HepG2 (cell line): ENCODE measurements around the gene CHCHD6. TPM values are rescaled to one million over a fixed set of nuclear protein-coding genes. Genes with fewer than 3 reads are reported as not detected.

Experiments
- ARHGAP35 ChIP-seq: sonication (generic); formaldehyde crosslinking; IDR thresholded peaks from 2 replicates; pipeline ENCODE4 v1.9.0; 2022; ENCODE audit warnings: mild to moderate bottlenecking, inconsistent platforms, moderate library complexity, missing genetic modification reagents, borderline replicate concordance
- CTCF ChIP-seq: sonication (generic); formaldehyde crosslinking; IDR thresholded peaks from 2 replicates; pipeline ENCODE4 v1.5.0; 2020; ENCODE audit warnings: mild to moderate bottlenecking, missing genetic modification reagents, moderate library complexity
- DMAP1 ChIP-seq: IDR thresholded peaks from 2 replicates; pipeline ENCODE4 v1.6.1; 2016
- FUBP1 ChIP-seq: sonication (generic); formaldehyde crosslinking; IDR thresholded peaks from 2 replicates; pipeline ENCODE4 v1.5.1; 2020; ENCODE audit warnings: missing genetic modification reagents, mild to moderate bottlenecking, borderline replicate concordance
- HIVEP1 ChIP-seq: sonication (generic); formaldehyde crosslinking; IDR thresholded peaks from 2 replicates; pipeline ENCODE4 v1.4.0; 2020; ENCODE audit warnings: mild to moderate bottlenecking, missing genetic modification reagents
- KAT2B ChIP-seq: fragments of 150-350 bp; IDR thresholded peaks from 2 replicates; pipeline ENCODE4 v1.6.1; 2014; ENCODE audit warnings: low read depth, low read length, borderline replicate concordance
- PHF20 ChIP-seq: sonication (generic); formaldehyde crosslinking; IDR thresholded peaks from 2 replicates; pipeline ENCODE4 v1.5.0; 2020; ENCODE audit warnings: mild to moderate bottlenecking, missing genetic modification reagents
- SNRNP70 ChIP-seq: fragments of 200-400 bp; formaldehyde crosslinking; IDR thresholded peaks from 2 replicates; pipeline ENCODE4 v1.6.1; 2017; ENCODE audit warnings: mild to moderate bottlenecking, low read depth, low read length, moderate library complexity
- ZBTB49 ChIP-seq: sonication (generic); formaldehyde crosslinking; IDR thresholded peaks from 2 replicates; pipeline ENCODE4 v1.4.0; 2020; ENCODE audit warnings: missing genetic modification reagents, borderline replicate concordance
- ZMAT3 ChIP-seq: sonication (generic); formaldehyde crosslinking; conservative IDR thresholded peaks from 2 replicates; pipeline ENCODE4 v1.7.0; 2021; ENCODE audit warnings: missing genetic modification reagents
- ZMYM2 ChIP-seq: sonication (generic); formaldehyde crosslinking; IDR thresholded peaks from 2 replicates; pipeline ENCODE4 v1.8.0; 2022; ENCODE audit warnings: mild to moderate bottlenecking, missing genetic modification reagents
- ZMYM4 ChIP-seq: sonication (generic); formaldehyde crosslinking; IDR thresholded peaks from 2 replicates; pipeline ENCODE4 v1.8.1; 2023; ENCODE audit warnings: mild to moderate bottlenecking, missing genetic modification reagents
- ZNF160 ChIP-seq: sonication (generic); formaldehyde crosslinking; IDR thresholded peaks from 2 replicates; pipeline ENCODE4 v1.8.0; 2022; ENCODE audit warnings: mild to moderate bottlenecking, inconsistent platforms, missing genetic modification reagents
- ZNF572 ChIP-seq: sonication (generic); formaldehyde crosslinking; IDR thresholded peaks from 2 replicates; pipeline ENCODE4 v1.5.1; 2020; ENCODE audit warnings: mild to moderate bottlenecking, missing genetic modification reagents
- ZNF580 ChIP-seq: IDR thresholded peaks from 2 replicates; pipeline ENCODE4 v1.6.1; 2016; ENCODE audit warnings: low read depth, borderline replicate concordance
- ZNF674 ChIP-seq: sonication (generic); formaldehyde crosslinking; IDR thresholded peaks from 2 replicates; pipeline ENCODE4 v1.5.0; 2020; ENCODE audit warnings: low read depth, mild to moderate bottlenecking, missing genetic modification reagents
- ZNF740 ChIP-seq: sonication (generic); formaldehyde crosslinking; IDR thresholded peaks from 2 replicates; pipeline ENCODE4 v1.4.0; 2020; ENCODE audit warnings: missing genetic modification reagents
- ZNF777 ChIP-seq: sonication (generic); formaldehyde crosslinking; IDR thresholded peaks from 2 replicates; pipeline ENCODE4 v1.4.0; 2020; ENCODE audit warnings: missing genetic modification reagents
- polyA plus RNA-seq, 8 experiments: library from polyadenylated mRNA; depleted of rRNA in 3 of 8; stranded (reverse) in 7 of 8; unstranded in 1 of 8; fragments of >200 nt; fragmentation: Illumina TruSeq in 4 of 8; extraction: Trizol in 4 of 8; gene quantifications; 2 replicates each; pipeline versions ENCODE4 v1.2.1 to v1.2.3, GENCODE V29; 2011 to 2016; ENCODE audit warnings: low read depth in 4 of 8, missing spikeins in 1 of 8, mixed read lengths in 1 of 8; ENCODE audit not compliant: insufficient read depth in 1 of 8
- total RNA-seq, 5 experiments: library from RNA; depleted of rRNA; stranded (reverse); fragments of >200 nt; fragmentation: Illumina TruSeq; extraction: Trizol; gene quantifications; 2 replicates each; pipeline ENCODE4 v1.2.3, GENCODE V29; 2016; ENCODE audit warnings: low read depth in 1 of 5

CHCHD6 gene
- total and polyA plus RNA-seq, 2 of the 13 experiments (the other 11 are each of a cell fraction or from before 2014, with no cell fraction given): 20.3 to 20.8 TPM

- no peak for TF ChIP-seq FUBP1 (CRISPR knock-in tag)
- peak; percentile 91 for TF ChIP-seq CTCF (CRISPR knock-in tag)
- peak; percentile 80; the same call in 1 of the 2 replicates for TF ChIP-seq ZMAT3
- no peak for TF ChIP-seq ZBTB49
- 0 out of 2 replicates have a peak, but pooled peaks have one; percentile 16 for TF ChIP-seq ZNF740 (CRISPR knock-in tag)
- TF ChIP-seq PHF20: no peak
- TF ChIP-seq ZNF572: peak; percentile 63; the same call in 1 of the 2 replicates
- TF ChIP-seq SNRNP70: no peak
- peak; percentile 67; the same call in 1 of the 2 replicates for TF ChIP-seq ARHGAP35
- TF ChIP-seq ZMYM2 (CRISPR knock-in tag): peak; percentile 98
- peak; percentile 47; the same call in 1 of the 2 replicates for TF ChIP-seq DMAP1 (CRISPR knock-in tag)
- peak; percentile 62; the same call in 1 of the 2 replicates for TF ChIP-seq HIVEP1 (CRISPR knock-in tag)
- 0 out of 2 replicates have a peak, but pooled peaks have one; percentile 83 for TF ChIP-seq ZNF580
- TF ChIP-seq ZMYM4 (CRISPR knock-in tag): peak; percentile 69
- TF ChIP-seq ZNF674 (CRISPR knock-in tag): no peak
- TF ChIP-seq KAT2B: no peak
- TF ChIP-seq ZNF777: no peak
- no peak for TF ChIP-seq ZNF160 (CRISPR knock-in tag)
Measured at GRCh38 chr3:126982471-126983175, 278.6 kb downstream of the CHCHD6 start, which contains the start of gene PLXNA1 (continued).
